Loucy (cell line): ENCODE data around the gene KCNMB2.
"Not testable (repeated sequence)": the region's sequence is repeated elsewhere in the genome, so short reads cannot be mapped to it uniquely, and the experiment has no call there.

Experiments
- H2AFZ ChIP-seq: fragments of 200-600 bp; sonication (generic); 2 replicates; pipeline ENCODE4 v1.6.0; 2016; ENCODE audit warnings: antibody characterized with exemption, mild to moderate bottlenecking, low read length, moderate library complexity
- H3F3A ChIP-seq: fragments of 200-600 bp; 2 replicates; pipeline ENCODE4 v1.6.0; 2016; ENCODE audit warnings: antibody characterized with exemption, low read depth, mild to moderate bottlenecking
- H3K27me3 ChIP-seq: fragments of 200-600 bp; sonication (generic); 2 replicates; pipeline ENCODE4 v1.6.1; 2014; ENCODE audit warnings: low read length, mild to moderate bottlenecking; ENCODE audit not compliant: insufficient read depth, poor library complexity, severe bottlenecking
- H3K36me3 ChIP-seq: fragments of 200-600 bp; sonication (generic); 2 replicates; pipeline ENCODE4 v1.6.1; 2016; ENCODE audit warnings: low read length; ENCODE audit not compliant: insufficient read depth
- H3K4me1 ChIP-seq: fragments of 200-600 bp; sonication (generic); 2 replicates; pipeline ENCODE4 v1.5.1; 2014; ENCODE audit warnings: low read length, mild to moderate bottlenecking; ENCODE audit not compliant: insufficient read depth, poor library complexity, severe bottlenecking
- H3K4me2 ChIP-seq: fragments of 200-600 bp; sonication (generic); 2 replicates; pipeline ENCODE4 v1.6.0; 2014; ENCODE audit warnings: antibody characterized with exemption, low read length, low read depth, mild to moderate bottlenecking; ENCODE audit not compliant: poor library complexity, severe bottlenecking
- H3K4me3 ChIP-seq: fragments of 200-600 bp; sonication (generic); 2 replicates; pipeline ENCODE4 v1.5.1; 2014; ENCODE audit warnings: low read length, mild to moderate bottlenecking, mixed read lengths; ENCODE audit not compliant: poor library complexity, severe bottlenecking
- H3K79me2 ChIP-seq: fragments of 200-600 bp; sonication (generic); 2 replicates; pipeline ENCODE4 v1.6.1; 2014; ENCODE audit warnings: low read length; ENCODE audit not compliant: insufficient read depth
- H3K9ac ChIP-seq: fragments of 200-600 bp; sonication (generic); 2 replicates; pipeline ENCODE4 v1.6.0; 2014; ENCODE audit warnings: mild to moderate bottlenecking, low read depth, low read length, moderate library complexity; ENCODE audit not compliant: poor library complexity, severe bottlenecking
- H3K9me2 ChIP-seq: fragments of 200-600 bp; sonication (generic); replicated peaks from 2 replicates; pipeline ENCODE4 v1.6.1; 2016; ENCODE audit warnings: low read depth, low read length, mixed read lengths
- H3K9me3 ChIP-seq: fragments of 200-600 bp; sonication (generic); 2 replicates; pipeline ENCODE4 v1.6.1; 2014; ENCODE audit warnings: mild to moderate bottlenecking, antibody characterized with exemption, low read length, low read depth; ENCODE audit not compliant: insufficient read depth
- H4K20me1 ChIP-seq: fragments of 200-600 bp; sonication (generic); 2 replicates; pipeline ENCODE4 v1.6.0; 2014; ENCODE audit warnings: antibody characterized with exemption, low read length, mild to moderate bottlenecking; ENCODE audit not compliant: insufficient read depth, poor library complexity, severe bottlenecking
- CTCF ChIP-seq: fragments of 200-600 bp; sonication (generic); conservative IDR thresholded peaks from 2 replicates; pipeline ENCODE4 v1.5.1; 2014; ENCODE audit warnings: mild to moderate bottlenecking, antibody characterized with exemption, low read length
- EZH2phosphoT487 ChIP-seq: fragments of 200-600 bp; IDR thresholded peaks from 2 replicates; pipeline ENCODE4 v1.6.1; 2018; ENCODE audit warnings: antibody characterized with exemption, mild to moderate bottlenecking, moderate library complexity, borderline replicate concordance

Gene KCNMB2

GRCh38 chr3:178856804-178857203, 320.6 kb downstream of the KCNMB2 start:
- no peak overlapping the region for H2AFZ ChIP-seq
- H3K4me2 ChIP-seq = no peak overlapping the region
- no peaks in the 10 kb centered on the region for H3K79me2 ChIP-seq
- no peaks in the 10 kb centered on the region for H3F3A ChIP-seq
- TF ChIP-seq CTCF = no peak
- TF ChIP-seq EZH2phosphoT487 = no peak
- H3K4me1 ChIP-seq = no peaks in the 10 kb centered on the region
- H3K27me3 ChIP-seq = no peaks in the 10 kb centered on the region
- no peaks in the 10 kb centered on the region for H3K9me2 ChIP-seq
- H3K4me3 ChIP-seq = no peak overlapping the region
- no peak overlapping the region for H3K9ac ChIP-seq
- no peaks in the 10 kb centered on the region for H3K36me3 ChIP-seq
- H4K20me1 ChIP-seq = no peaks in the 10 kb centered on the region
- no peaks in the 10 kb centered on the region for H3K9me3 ChIP-seq

- H3K27me3 ChIP-seq = no peaks in the 10 kb centered on the region
- H3K9ac ChIP-seq = no peak overlapping the region
- no peaks in the 10 kb centered on the region for H3K9me3 ChIP-seq
- H3K79me2 ChIP-seq = no peaks in the 10 kb centered on the region
- no peaks in the 10 kb centered on the region for H3K4me1 ChIP-seq
- H3K4me2 ChIP-seq = no peak overlapping the region
- no peak overlapping the region for H2AFZ ChIP-seq
- TF ChIP-seq EZH2phosphoT487 (no peak), CTCF (no peak)
- no peaks in the 10 kb centered on the region for H4K20me1 ChIP-seq
- no peaks in the 10 kb centered on the region for H3K9me2 ChIP-seq
- no peaks in the 10 kb centered on the region for H3F3A ChIP-seq
- H3K36me3 ChIP-seq = no peaks in the 10 kb centered on the region
- no peak overlapping the region for H3K4me3 ChIP-seq
Observed at GRCh38 chr3:178859386-178859785, 323.1 kb downstream of the KCNMB2 start.

GRCh38 chr3:178859900-178860436, 323.7 kb downstream of the KCNMB2 start:
- not testable (repeated sequence) for H3K4me2 ChIP-seq, H3K4me3 ChIP-seq, H3K9me2 ChIP-seq, H3K9me3 ChIP-seq, H3K79me2 ChIP-seq, H4K20me1 ChIP-seq, H3K36me3 ChIP-seq, H3K27me3 ChIP-seq, H2AFZ ChIP-seq, H3K4me1 ChIP-seq, H3F3A ChIP-seq, H3K9ac ChIP-seq

GRCh38 chr3:178868681-178869080, 332.4 kb downstream of the KCNMB2 start:
- no peaks in the 10 kb centered on the region for H4K20me1 ChIP-seq

More at GRCh38 chr3:178868681-178869080, 332.4 kb downstream of the KCNMB2 start:
- no peaks in the 10 kb centered on the region for H3F3A ChIP-seq
- H3K4me3 ChIP-seq = no peak overlapping the region
- no peaks in the 10 kb centered on the region for H3K9me2 ChIP-seq
- H2AFZ ChIP-seq = no peak overlapping the region
- no peaks in the 10 kb centered on the region for H3K4me1 ChIP-seq
- TF ChIP-seq CTCF = no peak
- H3K9ac ChIP-seq = no peak overlapping the region
- no peaks in the 10 kb centered on the region for H3K27me3 ChIP-seq
- H3K4me2 ChIP-seq = no peak overlapping the region
- no peaks in the 10 kb centered on the region for H3K79me2 ChIP-seq
- no peaks in the 10 kb centered on the region for H3K36me3 ChIP-seq
- no peaks in the 10 kb centered on the region for H3K9me3 ChIP-seq
